SK-N-SH treated with all-trans-retinoic acid at 6 μM for 48 hours (cell line): ENCODE measurements around the gene TMEM183A.

ENCODE experiments used
- ATAC-seq: fragments of 200-7000 bp; cut with Tn5 transposase; 3 replicates; pipeline ENCODE4 v1.9.1; 2020; ENCODE audit warnings: mild to moderate bottlenecking, moderate library complexity
- BACH2 ChIP-seq: fragments of 250-450 bp; sonication (Bioruptor Pico); IDR thresholded peaks from 2 replicates; pipeline ENCODE4 v1.9.0; 2021; ENCODE audit warnings: mild to moderate bottlenecking, borderline replicate concordance
- CREB5 ChIP-seq: fragments of 250-450 bp; sonication (Bioruptor Pico); IDR thresholded peaks from 2 replicates; pipeline ENCODE4 v1.5.1; 2020; ENCODE audit warnings: low read depth, mild to moderate bottlenecking, moderate library complexity
- CSDC2 ChIP-seq: fragments of 250-450 bp; sonication (Bioruptor Pico); IDR thresholded peaks from 2 replicates; pipeline ENCODE4 v1.5.0; 2020; ENCODE audit warnings: mild to moderate bottlenecking, moderate library complexity
- ESRRG ChIP-seq: fragments of 250-450 bp; sonication (Bioruptor Pico); IDR thresholded peaks from 2 replicates; pipeline ENCODE4 v1.6.1; 2021; ENCODE audit warnings: mild to moderate bottlenecking
- GLIS3 ChIP-seq: fragments of 250-450 bp; sonication (Bioruptor Pico); IDR thresholded peaks from 2 replicates; pipeline ENCODE4 v1.5.0; 2020; ENCODE audit warnings: mild to moderate bottlenecking, moderate library complexity
- PPARA ChIP-seq: fragments of 250-450 bp; sonication (Bioruptor Pico); IDR thresholded peaks from 2 replicates; pipeline ENCODE4 v1.5.0; 2020; ENCODE audit warnings: mild to moderate bottlenecking, borderline replicate concordance
- RARB ChIP-seq: fragments of 250-450 bp; sonication (Bioruptor Pico); IDR thresholded peaks from 2 replicates; pipeline ENCODE4 v1.8.0; 2021; ENCODE audit warnings: mild to moderate bottlenecking, moderate library complexity
- SNAI2 ChIP-seq: fragments of 250-450 bp; sonication (Bioruptor Pico); IDR thresholded peaks from 2 replicates; pipeline ENCODE4 v1.5.0; 2020; ENCODE audit warnings: mild to moderate bottlenecking, moderate library complexity
- TCF4 ChIP-seq: fragments of 250-450 bp; sonication (Bioruptor Pico); IDR thresholded peaks from 2 replicates; pipeline ENCODE4 v1.8.0; 2021; ENCODE audit warnings: mild to moderate bottlenecking, moderate library complexity, borderline replicate concordance
- TOX ChIP-seq: fragments of 250-450 bp; sonication (Bioruptor Pico); IDR thresholded peaks from 2 replicates; pipeline ENCODE4 v1.8.0; 2021; ENCODE audit warnings: mild to moderate bottlenecking, moderate library complexity, borderline replicate concordance
- TSHZ2 ChIP-seq: fragments of 250-450 bp; sonication (Bioruptor Pico); IDR thresholded peaks from 2 replicates; pipeline ENCODE4 v1.5.0; 2020; ENCODE audit warnings: mild to moderate bottlenecking, moderate library complexity
- ZC3H10 ChIP-seq: fragments of 250-450 bp; sonication (Bioruptor Pico); IDR thresholded peaks from 2 replicates; pipeline ENCODE4 v1.5.1; 2021; ENCODE audit warnings: mild to moderate bottlenecking, moderate library complexity
- ZFP3 ChIP-seq: fragments of 250-450 bp; sonication (Bioruptor Pico); IDR thresholded peaks from 2 replicates; pipeline ENCODE4 v1.5.0; 2020; ENCODE audit warnings: mild to moderate bottlenecking, moderate library complexity
- ZFP30 ChIP-seq: fragments of 450-650 bp; formaldehyde crosslinking; IDR thresholded peaks from 2 replicates; pipeline ENCODE4 v1.5.0; 2022; ENCODE audit warnings: mild to moderate bottlenecking, moderate library complexity
- ZNF565 ChIP-seq: fragments of 450-650 bp; formaldehyde crosslinking; conservative IDR thresholded peaks from 2 replicates; pipeline ENCODE4 v1.5.0; 2020; ENCODE audit warnings: low read depth, mild to moderate bottlenecking, moderate library complexity
- ZNF70 ChIP-seq: fragments of 450-650 bp; formaldehyde crosslinking; IDR thresholded peaks from 2 replicates; pipeline ENCODE4 v1.5.0; 2020; ENCODE audit warnings: mild to moderate bottlenecking, moderate library complexity
- ZNF8 ChIP-seq: fragments of 450-650 bp; formaldehyde crosslinking; IDR thresholded peaks from 2 replicates; pipeline ENCODE4 v1.5.0; 2020; ENCODE audit warnings: mild to moderate bottlenecking, moderate library complexity
- TF ChIP-seq, protein P1 (sequence below): fragments of 250-450 bp; sonication (Bioruptor Pico); IDR thresholded peaks from 2 replicates; pipeline ENCODE4 v1.8.0; 2020; ENCODE audit warnings: mild to moderate bottlenecking, moderate library complexity, borderline replicate concordance
- TF ChIP-seq, protein P2 (sequence below): fragments of 250-450 bp; sonication (Bioruptor Pico); IDR thresholded peaks from 2 replicates; pipeline ENCODE4 v1.8.0; 2021; ENCODE audit warnings: low read depth, mild to moderate bottlenecking, moderate library complexity, borderline replicate concordance

TMEM183A gene

GRCh38 chr1:203066965-203067364 lies 59.8 kb downstream of the TMEM183A start:
- ATAC-seq = no peak
- TF ChIP-seq CREB5 (no peak), BACH2 (CRISPR knock-in tag) (no peak), ZNF565 (CRISPR knock-in tag) (no peak), ZNF70 (CRISPR knock-in tag) (no peak), TOX (no peak), ZNF8 (CRISPR knock-in tag) (no peak), GLIS3 (CRISPR knock-in tag) (no peak), PPARA (CRISPR knock-in tag) (no peak), TSHZ2 (CRISPR knock-in tag) (no peak), TCF4 (CRISPR knock-in tag) (no peak), ZC3H10 (CRISPR knock-in tag) (no peak)

GRCh38 chr1:203069030-203069747 lies 62.0 kb downstream of the TMEM183A start:
- TF ChIP-seq SNAI2 (CRISPR knock-in tag) (no peak), ZFP3 (CRISPR knock-in tag) (no peak), TOX (no peak), PPARA (CRISPR knock-in tag) (no peak), TSHZ2 (CRISPR knock-in tag) (no peak), BACH2 (CRISPR knock-in tag) (no peak), ZFP30 (CRISPR knock-in tag) (no peak), ZNF70 (CRISPR knock-in tag) (no peak), ZC3H10 (CRISPR knock-in tag) (no peak), ESRRG (no peak), RARB (no peak), CSDC2 (CRISPR knock-in tag) (no peak)
- TF ChIP-seq, protein P1, sequence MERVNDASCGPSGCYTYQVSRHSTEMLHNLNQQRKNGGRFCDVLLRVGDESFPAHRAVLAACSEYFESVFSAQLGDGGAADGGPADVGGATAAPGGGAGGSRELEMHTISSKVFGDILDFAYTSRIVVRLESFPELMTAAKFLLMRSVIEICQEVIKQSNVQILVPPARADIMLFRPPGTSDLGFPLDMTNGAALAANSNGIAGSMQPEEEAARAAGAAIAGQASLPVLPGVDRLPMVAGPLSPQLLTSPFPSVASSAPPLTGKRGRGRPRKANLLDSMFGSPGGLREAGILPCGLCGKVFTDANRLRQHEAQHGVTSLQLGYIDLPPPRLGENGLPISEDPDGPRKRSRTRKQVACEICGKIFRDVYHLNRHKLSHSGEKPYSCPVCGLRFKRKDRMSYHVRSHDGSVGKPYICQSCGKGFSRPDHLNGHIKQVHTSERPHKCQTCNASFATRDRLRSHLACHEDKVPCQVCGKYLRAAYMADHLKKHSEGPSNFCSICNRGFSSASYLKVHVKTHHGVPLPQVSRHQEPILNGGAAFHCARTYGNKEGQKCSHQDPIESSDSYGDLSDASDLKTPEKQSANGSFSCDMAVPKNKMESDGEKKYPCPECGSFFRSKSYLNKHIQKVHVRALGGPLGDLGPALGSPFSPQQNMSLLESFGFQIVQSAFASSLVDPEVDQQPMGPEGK = no peak
- TF ChIP-seq, protein P2, sequence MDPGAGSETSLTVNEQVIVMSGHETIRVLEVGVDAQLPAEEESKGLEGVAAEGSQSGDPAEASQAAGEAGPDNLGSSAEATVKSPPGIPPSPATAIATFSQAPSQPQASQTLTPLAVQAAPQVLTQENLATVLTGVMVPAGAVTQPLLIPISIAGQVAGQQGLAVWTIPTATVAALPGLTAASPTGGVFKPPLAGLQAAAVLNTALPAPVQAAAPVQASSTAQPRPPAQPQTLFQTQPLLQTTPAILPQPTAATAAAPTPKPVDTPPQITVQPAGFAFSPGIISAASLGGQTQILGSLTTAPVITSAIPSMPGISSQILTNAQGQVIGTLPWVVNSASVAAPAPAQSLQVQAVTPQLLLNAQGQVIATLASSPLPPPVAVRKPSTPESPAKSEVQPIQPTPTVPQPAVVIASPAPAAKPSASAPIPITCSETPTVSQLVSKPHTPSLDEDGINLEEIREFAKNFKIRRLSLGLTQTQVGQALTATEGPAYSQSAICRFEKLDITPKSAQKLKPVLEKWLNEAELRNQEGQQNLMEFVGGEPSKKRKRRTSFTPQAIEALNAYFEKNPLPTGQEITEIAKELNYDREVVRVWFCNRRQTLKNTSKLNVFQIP (CRISPR knock-in tag) = no peak
- TF ChIP-seq, all 23 proteins: peak for 0
- peak; percentile 68 for ATAC-seq
